Keratinocyte (primary cell): ENCODE data around the gene CASK. TPM values are rescaled to one million over a fixed set of nuclear protein-coding genes. Genes with fewer than 3 reads are reported as not detected.

ENCODE experiments used
- DNase-seq: peaks from one replicate; pipeline ENCODE4 v3.0.0-alpha.2; 2011; ENCODE audit warnings: low read depth, missing footprints, low spot score
- FAIRE-seq: peaks from 2 replicates; lab custom pipeline; 2011; peaks lifted over from hg19 to GRCh38; lab: Jason Lieb, UNC
- H2AFZ ChIP-seq: 2 replicates; pipeline ENCODE4 v1.6.0; 2012; ENCODE audit warnings: low read length, control low read depth, inconsistent platforms; ENCODE audit not compliant: control insufficient read depth
- H3K27ac ChIP-seq: 2 replicates; pipeline ENCODE4 v1.5.1; 2011; ENCODE audit warnings: low read length; ENCODE audit not compliant: control insufficient read depth, insufficient read depth
- H3K27me3 ChIP-seq: 3 replicates; pipeline ENCODE4 v1.6.0; 2011; ENCODE audit warnings: low read length; ENCODE audit not compliant: control insufficient read depth, insufficient read depth; ENCODE audit errors: extremely low read depth
- H3K36me3 ChIP-seq, 2 experiments: 2 replicates in 1 of 2; 3 replicates in 1 of 2; pipeline ENCODE4 v1.5.1; 2011; ENCODE audit warnings: low read length in 2 of 2, mild to moderate bottlenecking in 1 of 2; ENCODE audit not compliant: control insufficient read depth in 2 of 2, insufficient read depth in 2 of 2; ENCODE audit errors: extremely low read depth in 1 of 2
- H3K4me1 ChIP-seq: 3 replicates; pipeline ENCODE4 v1.5.1; 2011; ENCODE audit warnings: low read length; ENCODE audit not compliant: control insufficient read depth, insufficient read depth; ENCODE audit errors: extremely low read depth
- H3K4me2 ChIP-seq: 3 replicates; pipeline ENCODE4 v1.6.0; 2011; ENCODE audit warnings: low read depth, low read length; ENCODE audit not compliant: control insufficient read depth, insufficient read depth; ENCODE audit errors: extremely low read depth
- H3K4me3 ChIP-seq, 3 experiments: fragments of 200-600 bp in 1 of 3; sonication (generic) in 1 of 3; 2 replicates in 2 of 3; 3 replicates in 1 of 3; pipeline ENCODE4 v1.5.1; 2011 to 2016; ENCODE audit warnings: low read length in 3 of 3, mild to moderate bottlenecking in 3 of 3, control low read depth in 2 of 3, inconsistent platforms in 1 of 3, low read depth in 1 of 3, mixed read lengths in 1 of 3, mixed run types in 1 of 3, moderate library complexity in 1 of 3; ENCODE audit not compliant: control insufficient read depth in 2 of 3, insufficient read depth in 2 of 3; ENCODE audit errors: extremely low read depth in 1 of 3
- H3K79me2 ChIP-seq: 2 replicates; pipeline ENCODE4 v1.6.0; 2012; ENCODE audit warnings: low read length; ENCODE audit not compliant: control insufficient read depth, insufficient read depth
- H3K9ac ChIP-seq: 3 replicates; pipeline ENCODE4 v1.6.0; 2011; ENCODE audit warnings: low read length; ENCODE audit not compliant: control insufficient read depth, insufficient read depth; ENCODE audit errors: extremely low read depth
- H3K9me1 ChIP-seq: 3 replicates; pipeline ENCODE4 v1.6.0; 2011; ENCODE audit warnings: low read length; ENCODE audit not compliant: control insufficient read depth, insufficient read depth; ENCODE audit errors: extremely low read depth
- H3K9me3 ChIP-seq: 2 replicates; pipeline ENCODE4 v1.5.1; 2012; ENCODE audit warnings: low read depth, low read length; ENCODE audit not compliant: control insufficient read depth
- H4K20me1 ChIP-seq: 3 replicates; pipeline ENCODE4 v1.6.0; 2011; ENCODE audit warnings: low read length; ENCODE audit not compliant: control insufficient read depth, insufficient read depth; ENCODE audit errors: extremely low read depth
- EZH2 ChIP-seq: IDR thresholded peaks from one replicate; pipeline ENCODE4 v1.6.1; 2012; ENCODE audit warnings: inconsistent platforms, mild to moderate bottlenecking, low read length, moderate library complexity
- dilution Hi-C: fragments of 300-500 bp; cut with MboI; formaldehyde crosslinking; loops from one replicate; pipeline ENCODE4 v1.7.0; 2020; ENCODE audit warnings: low sequenced_read_pairs; ENCODE audit not compliant: extremely low pct_ligation_motif_present
- polyA plus RNA-seq, 5 experiments: library from polyadenylated mRNA; depleted of rRNA in 3 of 5; stranded (reverse) in 3 of 5; stranded (forward) in 1 of 5; unstranded in 1 of 5; fragments of >200 nt; gene quantifications; 1 replicate in 1 of 5; 2 replicates in 3 of 5; 3 replicates in 1 of 5; pipeline versions ENCODE4 v1.2.1 to v1.2.3, GENCODE V29; 2011 to 2012; ENCODE audit warnings: missing spikeins in 2 of 5, low read depth in 1 of 5, low replicate concordance in 1 of 5
- TF ChIP-seq, protein P1 (sequence below), 3 experiments: IDR thresholded peaks in 1 of 3; conservative IDR thresholded peaks in 1 of 3; optimal IDR thresholded peaks in 1 of 3; 2 replicates in 2 of 3; 3 replicates in 1 of 3; pipeline versions ENCODE3 to v1.5.1; 2011; ENCODE audit warnings: low read length in 3 of 3, mild to moderate bottlenecking in 3 of 3, moderate library complexity in 2 of 3, control low read depth in 1 of 3, inconsistent platforms in 1 of 3; ENCODE audit not compliant: insufficient read depth in 2 of 3; ENCODE audit errors: extremely low read depth in 1 of 3

CASK gene
- polyA plus RNA-seq, 1 donor (not counting 4 experiments of a cell fraction or from before 2014, with no cell fraction given), result 33.7 TPM

DNA sequence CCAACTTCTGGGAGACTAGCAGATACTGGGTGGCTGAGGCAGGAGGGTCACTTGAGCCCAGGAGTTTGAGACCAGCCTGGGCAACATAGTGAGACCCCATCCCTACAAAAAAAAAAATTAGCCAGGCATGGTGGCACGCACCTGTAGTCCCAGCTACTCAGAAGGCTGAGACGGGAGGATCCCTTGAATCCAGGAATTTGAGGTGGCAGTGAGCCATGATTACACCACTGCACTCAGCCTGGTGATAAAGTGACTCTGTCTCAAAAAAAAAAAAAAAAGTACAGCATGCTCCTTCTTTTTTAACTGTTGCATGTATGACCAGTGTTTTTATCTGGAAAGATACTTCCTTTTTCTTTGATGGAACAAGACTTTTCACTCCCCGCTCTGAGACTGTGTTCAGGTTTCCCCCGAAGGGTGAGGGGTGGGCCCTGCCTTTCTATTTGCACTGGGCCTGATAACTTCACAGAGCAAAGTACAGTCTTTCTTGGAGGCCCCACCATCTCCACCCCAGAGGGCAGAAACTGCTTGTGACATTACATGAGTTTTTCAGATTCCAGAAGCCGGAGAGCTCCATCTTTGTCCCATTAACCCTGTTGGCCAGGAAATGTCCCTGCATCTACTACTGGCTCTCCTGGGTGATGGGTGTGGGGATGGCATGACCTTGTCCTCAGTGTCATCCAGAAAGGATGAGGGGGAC lies 441.1 kb downstream of the CASK start:
- DNase-seq (no peak), FAIRE-seq (no peak)
- Histone ChIP-seq H4K20me1 (no peaks in the 10 kb centered on the region), H3K4me1 (no peaks in the 10 kb centered on the region), H3K79me2 (no peaks in the 10 kb centered on the region), H3K4me2 (no peak overlapping the region), H3K27me3 (no peaks in the 10 kb centered on the region), H3K9me1 (no peaks in the 10 kb centered on the region), H3K27ac (no peak overlapping the region), H3K36me3 (no peaks in the 10 kb centered on the region), H3K9ac (no peak overlapping the region), H3K4me3 (no peak overlapping the region), H2AFZ (no peak overlapping the region), H3K9me3 (no peaks in the 10 kb centered on the region)
- dilution Hi-C loops, result no loop called here
- TF ChIP-seq, protein P1, sequence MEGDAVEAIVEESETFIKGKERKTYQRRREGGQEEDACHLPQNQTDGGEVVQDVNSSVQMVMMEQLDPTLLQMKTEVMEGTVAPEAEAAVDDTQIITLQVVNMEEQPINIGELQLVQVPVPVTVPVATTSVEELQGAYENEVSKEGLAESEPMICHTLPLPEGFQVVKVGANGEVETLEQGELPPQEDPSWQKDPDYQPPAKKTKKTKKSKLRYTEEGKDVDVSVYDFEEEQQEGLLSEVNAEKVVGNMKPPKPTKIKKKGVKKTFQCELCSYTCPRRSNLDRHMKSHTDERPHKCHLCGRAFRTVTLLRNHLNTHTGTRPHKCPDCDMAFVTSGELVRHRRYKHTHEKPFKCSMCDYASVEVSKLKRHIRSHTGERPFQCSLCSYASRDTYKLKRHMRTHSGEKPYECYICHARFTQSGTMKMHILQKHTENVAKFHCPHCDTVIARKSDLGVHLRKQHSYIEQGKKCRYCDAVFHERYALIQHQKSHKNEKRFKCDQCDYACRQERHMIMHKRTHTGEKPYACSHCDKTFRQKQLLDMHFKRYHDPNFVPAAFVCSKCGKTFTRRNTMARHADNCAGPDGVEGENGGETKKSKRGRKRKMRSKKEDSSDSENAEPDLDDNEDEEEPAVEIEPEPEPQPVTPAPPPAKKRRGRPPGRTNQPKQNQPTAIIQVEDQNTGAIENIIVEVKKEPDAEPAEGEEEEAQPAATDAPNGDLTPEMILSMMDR (optimal IDR thresholded peaks at IDR 0.05 in 1 of 3, IDR thresholded peaks at IDR 0.05 in 1 of 3, conservative IDR thresholded peaks at IDR 0.05 in 1 of 3; ENCODE audit: extremely low read depth in 1 of 3, insufficient read depth in 2 of 3, low read length in 3 of 3), result no peak
- TF ChIP-seq EZH2, result no peak

DNA sequence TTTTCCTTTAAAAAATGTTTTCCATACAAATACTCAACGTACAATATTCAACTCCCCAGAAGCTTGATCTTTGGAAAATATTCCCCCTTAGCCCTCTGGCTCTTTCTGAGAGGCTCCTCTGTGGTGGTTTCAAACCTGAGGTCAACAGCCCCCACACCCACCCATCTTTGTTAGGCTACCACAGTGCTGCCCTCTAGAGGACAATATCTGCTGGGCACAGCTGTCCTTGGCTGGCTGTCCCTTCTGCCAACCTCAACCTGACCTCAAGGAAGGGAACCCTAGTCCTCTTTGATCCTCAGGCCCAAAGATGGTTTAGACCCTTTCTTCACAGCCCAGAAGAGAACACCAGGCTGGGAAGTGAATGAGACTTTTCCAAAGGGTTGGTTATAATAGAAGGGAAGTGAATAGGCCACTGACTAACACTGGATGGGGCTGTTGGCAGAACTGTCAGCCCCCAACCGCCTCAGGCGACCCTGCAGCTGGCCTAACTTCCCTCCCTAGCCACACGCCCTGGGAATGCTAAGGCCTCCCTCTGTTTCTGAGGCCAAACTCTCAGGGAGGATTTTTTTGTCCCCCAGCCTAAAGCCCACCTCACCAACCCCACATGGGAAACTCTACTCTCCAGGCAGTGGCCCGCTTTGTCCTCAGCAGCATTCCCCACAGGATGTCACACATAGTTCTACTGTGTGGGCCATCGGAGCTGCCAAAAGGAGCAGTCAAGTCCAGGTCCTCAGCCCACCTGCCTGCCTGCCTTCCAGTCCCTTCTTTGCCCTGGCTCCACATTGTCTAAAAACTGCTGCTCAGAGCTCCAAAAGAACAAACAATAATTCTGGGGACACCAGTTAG lies 441.9 kb downstream of the CASK start:
- no peaks in the 10 kb centered on the region for H3K36me3 ChIP-seq
- no peaks in the 10 kb centered on the region for H3K27me3 ChIP-seq
- no peak overlapping the region for H3K4me2 ChIP-seq
- no peaks in the 10 kb centered on the region for H4K20me1 ChIP-seq
- no peak overlapping the region for H2AFZ ChIP-seq
- no peaks in the 10 kb centered on the region for H3K79me2 ChIP-seq
- H3K9ac ChIP-seq, result no peak overlapping the region
- no peaks in the 10 kb centered on the region for H3K9me1 ChIP-seq
- DNase-seq (no peak), FAIRE-seq (no peak)
- H3K4me3 ChIP-seq, result no peak overlapping the region
- dilution Hi-C loops, result no loop called here
- TF ChIP-seq, protein P1 (optimal IDR thresholded peaks at IDR 0.05 in 1 of 3, IDR thresholded peaks at IDR 0.05 in 1 of 3, conservative IDR thresholded peaks at IDR 0.05 in 1 of 3; ENCODE audit: extremely low read depth in 1 of 3, insufficient read depth in 2 of 3, low read length in 3 of 3), result peak; percentile 54 to 68 (median 57)
- no peak for TF ChIP-seq EZH2
- H3K9me3 ChIP-seq, result no peaks in the 10 kb centered on the region
- H3K4me1 ChIP-seq, result no peaks in the 10 kb centered on the region
- no peak overlapping the region for H3K27ac ChIP-seq
